ENCODE measurements around the gene IFT52. TPM values are rescaled to one million over a fixed set of nuclear protein-coding genes. Genes with fewer than 3 reads are reported as not detected.

The IFT52 gene
- polyA plus RNA-seq, 2 of the 4 experiments (the other 2 are of a cell fraction): 26.3 to 42.2 TPM

DNA sequence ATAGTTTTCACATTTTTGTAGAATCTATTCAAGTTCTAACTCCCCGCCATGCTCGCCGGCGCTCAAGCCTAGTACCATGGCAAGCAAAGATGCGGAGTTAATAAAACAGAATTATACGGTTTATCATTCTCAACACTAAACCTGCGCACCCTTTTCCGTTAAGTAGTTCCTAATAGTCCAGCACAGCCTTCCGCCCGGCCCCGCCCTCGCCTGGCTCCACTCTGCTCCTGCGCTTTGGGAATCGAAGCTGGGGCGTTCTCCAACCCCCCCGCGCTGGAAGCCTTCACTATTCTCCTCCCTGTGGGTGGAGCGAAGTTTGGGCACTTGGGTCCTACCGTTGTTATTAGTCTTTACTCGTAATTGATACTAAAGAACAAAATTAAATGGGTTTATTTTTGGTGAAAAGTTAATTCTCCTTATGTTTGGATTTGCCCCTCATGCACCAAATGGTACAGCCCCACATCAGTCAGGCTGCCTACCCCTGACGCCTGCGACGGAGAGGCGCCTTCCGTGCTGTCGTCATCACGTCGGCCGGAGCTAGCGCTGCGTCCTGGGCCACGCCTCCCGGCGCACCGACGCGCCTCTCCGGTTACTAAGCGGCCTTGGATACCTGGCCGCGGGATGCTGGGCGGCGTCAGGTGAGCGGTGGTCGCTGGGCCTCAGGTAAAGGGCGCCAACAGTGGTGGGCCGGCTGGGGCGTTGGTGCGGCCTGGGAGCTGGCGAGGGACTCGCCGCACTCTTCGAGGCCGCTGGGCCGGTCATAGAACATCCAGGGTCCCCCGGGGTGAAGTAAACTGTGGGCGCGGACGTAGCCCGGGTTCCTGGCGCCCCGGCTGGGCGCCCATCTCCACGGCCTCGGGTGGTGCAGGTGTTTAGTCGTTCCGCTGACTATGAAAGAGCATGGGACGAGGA is at the start of gene IFT52 (continued):
- no peak for TF ChIP-seq CBX8 (IDR thresholded peaks at IDR 0.05)
- peak; percentile 71 for TF ChIP-seq PHF8 (IDR thresholded peaks at IDR 0.05; ENCODE audit: borderline replicate concordance, low read depth)
- no peak for TF ChIP-seq TFCP2L1 (CRISPR knock-in tag; IDR thresholded peaks at IDR 0.05)
- no peak for TF ChIP-seq CHD2 (IDR thresholded peaks at IDR 0.05; ENCODE audit: low read length, partially characterized antibody)
- peak; percentile 84 for TF ChIP-seq POLR2A (IDR thresholded peaks at IDR 0.05; ENCODE audit: low read length)
- TF ChIP-seq, protein P1, sequence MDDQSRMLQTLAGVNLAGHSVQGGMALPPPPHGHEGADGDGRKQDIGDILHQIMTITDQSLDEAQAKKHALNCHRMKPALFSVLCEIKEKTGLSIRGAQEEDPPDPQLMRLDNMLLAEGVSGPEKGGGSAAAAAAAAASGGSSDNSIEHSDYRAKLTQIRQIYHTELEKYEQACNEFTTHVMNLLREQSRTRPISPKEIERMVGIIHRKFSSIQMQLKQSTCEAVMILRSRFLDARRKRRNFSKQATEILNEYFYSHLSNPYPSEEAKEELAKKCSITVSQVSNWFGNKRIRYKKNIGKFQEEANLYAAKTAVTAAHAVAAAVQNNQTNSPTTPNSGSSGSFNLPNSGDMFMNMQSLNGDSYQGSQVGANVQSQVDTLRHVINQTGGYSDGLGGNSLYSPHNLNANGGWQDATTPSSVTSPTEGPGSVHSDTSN (IDR thresholded peaks at IDR 0.05): peak; percentile 60; the same call in 1 of the 2 replicates
- no peak for TF ChIP-seq CBX2 (IDR thresholded peaks at IDR 0.05; ENCODE audit: borderline replicate concordance, low read depth)
- TF ChIP-seq HEYL (CRISPR knock-in tag; IDR thresholded peaks at IDR 0.05): no peak
- TF ChIP-seq SMC3 (IDR thresholded peaks at IDR 0.05): 0 out of 3 replicates have a peak, but pooled peaks have one; percentile 11
- no peak for TF ChIP-seq FOSB (CRISPR knock-in tag; IDR thresholded peaks at IDR 0.05)
- no peak for TF ChIP-seq NPAS2 (CRISPR knock-in tag; IDR thresholded peaks at IDR 0.05; ENCODE audit: borderline replicate concordance)
- TF ChIP-seq, protein P2, sequence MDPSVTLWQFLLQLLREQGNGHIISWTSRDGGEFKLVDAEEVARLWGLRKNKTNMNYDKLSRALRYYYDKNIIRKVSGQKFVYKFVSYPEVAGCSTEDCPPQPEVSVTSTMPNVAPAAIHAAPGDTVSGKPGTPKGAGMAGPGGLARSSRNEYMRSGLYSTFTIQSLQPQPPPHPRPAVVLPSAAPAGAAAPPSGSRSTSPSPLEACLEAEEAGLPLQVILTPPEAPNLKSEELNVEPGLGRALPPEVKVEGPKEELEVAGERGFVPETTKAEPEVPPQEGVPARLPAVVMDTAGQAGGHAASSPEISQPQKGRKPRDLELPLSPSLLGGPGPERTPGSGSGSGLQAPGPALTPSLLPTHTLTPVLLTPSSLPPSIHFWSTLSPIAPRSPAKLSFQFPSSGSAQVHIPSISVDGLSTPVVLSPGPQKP (IDR thresholded peaks at IDR 0.05; ENCODE audit: low read depth, low read length): no peak
- TF ChIP-seq KDM1A (IDR thresholded peaks at IDR 0.05; ENCODE audit: low read depth): peak; percentile 44; the same call in 1 of the 2 replicates
- TF ChIP-seq BHLHE40 (IDR thresholded peaks at IDR 0.05; ENCODE audit: low read depth, low read length): peak; percentile 56; the same call in 1 of the 2 replicates
- no peak for TF ChIP-seq NR3C1 (IDR thresholded peaks at IDR 0.05)
- no peak for TF ChIP-seq NFE2L2 (conservative IDR thresholded peaks at IDR 0.05; ENCODE audit: low read length)
- TF ChIP-seq RAD21 (conservative IDR thresholded peaks at IDR 0.05 in 1 of 2, IDR thresholded peaks at IDR 0.05 in 1 of 2): 0 out of 5 replicates have a peak, but pooled peaks of 1 of the 2 experiments have one; percentile 3
- TF ChIP-seq ZFP36 (IDR thresholded peaks at IDR 0.05; ENCODE audit: borderline replicate concordance, partially characterized antibody): no peak
- TF ChIP-seq HOXA7 (CRISPR knock-in tag; IDR thresholded peaks at IDR 0.05): no peak
- TF ChIP-seq, protein P3, sequence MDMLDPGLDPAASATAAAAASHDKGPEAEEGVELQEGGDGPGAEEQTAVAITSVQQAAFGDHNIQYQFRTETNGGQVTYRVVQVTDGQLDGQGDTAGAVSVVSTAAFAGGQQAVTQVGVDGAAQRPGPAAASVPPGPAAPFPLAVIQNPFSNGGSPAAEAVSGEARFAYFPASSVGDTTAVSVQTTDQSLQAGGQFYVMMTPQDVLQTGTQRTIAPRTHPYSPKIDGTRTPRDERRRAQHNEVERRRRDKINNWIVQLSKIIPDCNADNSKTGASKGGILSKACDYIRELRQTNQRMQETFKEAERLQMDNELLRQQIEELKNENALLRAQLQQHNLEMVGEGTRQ (IDR thresholded peaks at IDR 0.05): no peak
- TF ChIP-seq RFX5 (IDR thresholded peaks at IDR 0.05): no peak
- no peak for TF ChIP-seq TP53 (CRISPR knock-in tag; IDR thresholded peaks at IDR 0.05)
- TF ChIP-seq, protein P4, sequence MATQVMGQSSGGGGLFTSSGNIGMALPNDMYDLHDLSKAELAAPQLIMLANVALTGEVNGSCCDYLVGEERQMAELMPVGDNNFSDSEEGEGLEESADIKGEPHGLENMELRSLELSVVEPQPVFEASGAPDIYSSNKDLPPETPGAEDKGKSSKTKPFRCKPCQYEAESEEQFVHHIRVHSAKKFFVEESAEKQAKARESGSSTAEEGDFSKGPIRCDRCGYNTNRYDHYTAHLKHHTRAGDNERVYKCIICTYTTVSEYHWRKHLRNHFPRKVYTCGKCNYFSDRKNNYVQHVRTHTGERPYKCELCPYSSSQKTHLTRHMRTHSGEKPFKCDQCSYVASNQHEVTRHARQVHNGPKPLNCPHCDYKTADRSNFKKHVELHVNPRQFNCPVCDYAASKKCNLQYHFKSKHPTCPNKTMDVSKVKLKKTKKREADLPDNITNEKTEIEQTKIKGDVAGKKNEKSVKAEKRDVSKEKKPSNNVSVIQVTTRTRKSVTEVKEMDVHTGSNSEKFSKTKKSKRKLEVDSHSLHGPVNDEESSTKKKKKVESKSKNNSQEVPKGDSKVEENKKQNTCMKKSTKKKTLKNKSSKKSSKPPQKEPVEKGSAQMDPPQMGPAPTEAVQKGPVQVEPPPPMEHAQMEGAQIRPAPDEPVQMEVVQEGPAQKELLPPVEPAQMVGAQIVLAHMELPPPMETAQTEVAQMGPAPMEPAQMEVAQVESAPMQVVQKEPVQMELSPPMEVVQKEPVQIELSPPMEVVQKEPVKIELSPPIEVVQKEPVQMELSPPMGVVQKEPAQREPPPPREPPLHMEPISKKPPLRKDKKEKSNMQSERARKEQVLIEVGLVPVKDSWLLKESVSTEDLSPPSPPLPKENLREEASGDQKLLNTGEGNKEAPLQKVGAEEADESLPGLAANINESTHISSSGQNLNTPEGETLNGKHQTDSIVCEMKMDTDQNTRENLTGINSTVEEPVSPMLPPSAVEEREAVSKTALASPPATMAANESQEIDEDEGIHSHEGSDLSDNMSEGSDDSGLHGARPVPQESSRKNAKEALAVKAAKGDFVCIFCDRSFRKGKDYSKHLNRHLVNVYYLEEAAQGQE (IDR thresholded peaks at IDR 0.05): no peak; the same call in 1 of the 2 replicates

Data from A549 (cell line).